ENCODE results near the gene SRRM2.

SRRM2 gene

GRCh38 chr16:2771496-2772402 lies 19.3 kb downstream of the SRRM2 start:
- ChIA-PET POLR2A (interaction anchor here (0.9 to 1.1 kb wide), 2 partner anchors 19 to 96 kb away, joined by 3 read pairs; partner anchors contain the start of gene SRRM2), CTCF (no interaction called here)
- no peak for DNase-seq (ENCODE audit: extremely low spot score)
- TF ChIP-seq NFRKB (IDR thresholded peaks at IDR 0.05) (no peak), L3MBTL2 (conservative IDR thresholded peaks at IDR 0.05) (no peak)

- no peak for DNase-seq (ENCODE audit: extremely low spot score)
- ChIA-PET POLR2A (interaction anchor here (1.1 to 4.0 kb wide), 3 partner anchors 17 to 95 kb away, joined by 3 to 42 read pairs (median 3); partner anchors contain the start of gene SRRM2), CTCF (no interaction called here)
- no peak for TF ChIP-seq ARNT (IDR thresholded peaks at IDR 0.05)
- no peak for TF ChIP-seq SP1 (IDR thresholded peaks at IDR 0.05)
- no peak for TF ChIP-seq NFRKB (IDR thresholded peaks at IDR 0.05)
- no peak for TF ChIP-seq FOXA1 (IDR thresholded peaks at IDR 0.05)
- TF ChIP-seq ZNF384 (IDR thresholded peaks at IDR 0.05), result no peak
- TF ChIP-seq BHLHE40 (IDR thresholded peaks at IDR 0.05; ENCODE audit: borderline replicate concordance), result no peak
- TF ChIP-seq CTBP1 (IDR thresholded peaks at IDR 0.05; ENCODE audit: borderline replicate concordance), result no peak
- no peak for TF ChIP-seq TARDBP (IDR thresholded peaks at IDR 0.05)
- TF ChIP-seq SUZ12 (IDR thresholded peaks at IDR 0.05), result no peak
- no peak for TF ChIP-seq PKNOX1 (IDR thresholded peaks at IDR 0.05)
- TF ChIP-seq ELF4 (IDR thresholded peaks at IDR 0.05), result no peak
- no peak for TF ChIP-seq LEF1 (IDR thresholded peaks at IDR 0.05; ENCODE audit: borderline replicate concordance)
Observed at GRCh38 chr16:2773188-2773968, 20.9 kb downstream of the SRRM2 start.

GRCh38 chr16:2774161-2774891 lies 21.9 kb downstream of the SRRM2 start:
- ChIA-PET POLR2A (interaction anchor here (1.3 to 4.0 kb wide), 2 partner anchors 18 to 22 kb away, joined by 3 to 42 read pairs; partner anchors contain the start of gene SRRM2), CTCF (no interaction called here)
- no peak for DNase-seq (ENCODE audit: extremely low spot score)
- TF ChIP-seq PKNOX1 (IDR thresholded peaks at IDR 0.05) (no peak), LEF1 (IDR thresholded peaks at IDR 0.05; ENCODE audit: borderline replicate concordance) (no peak), FOXA1 (IDR thresholded peaks at IDR 0.05) (no peak), FOXK2 (IDR thresholded peaks at IDR 0.05) (no peak), ELF4 (IDR thresholded peaks at IDR 0.05) (no peak), L3MBTL2 (conservative IDR thresholded peaks at IDR 0.05) (no peak), ZNF384 (IDR thresholded peaks at IDR 0.05) (no peak), TARDBP (IDR thresholded peaks at IDR 0.05) (no peak), CTBP1 (IDR thresholded peaks at IDR 0.05; ENCODE audit: borderline replicate concordance) (no peak), NFRKB (IDR thresholded peaks at IDR 0.05) (no peak), BHLHE40 (IDR thresholded peaks at IDR 0.05; ENCODE audit: borderline replicate concordance) (no peak), FOXM1 (IDR thresholded peaks at IDR 0.05; ENCODE audit: borderline replicate concordance) (no peak), SUZ12 (IDR thresholded peaks at IDR 0.05) (no peak), ARNT (IDR thresholded peaks at IDR 0.05) (no peak), SP1 (IDR thresholded peaks at IDR 0.05) (no peak), HDGF (IDR thresholded peaks at IDR 0.05; ENCODE audit: borderline replicate concordance) (no peak)

- POLR2A ChIA-PET, result interaction anchor here (0.8 to 4.0 kb wide), 2 partner anchors 11 to 22 kb away, joined by 3 to 42 read pairs; partner anchors contain the start of gene SRRM2
- DNase-seq (ENCODE audit: extremely low spot score), result no peak
- CTCF ChIA-PET, result no interaction called here
- TF ChIP-seq CTBP1 (IDR thresholded peaks at IDR 0.05; ENCODE audit: borderline replicate concordance), result no peak
- no peak for TF ChIP-seq FOXK2 (IDR thresholded peaks at IDR 0.05)
- TF ChIP-seq FOXM1 (IDR thresholded peaks at IDR 0.05; ENCODE audit: borderline replicate concordance), result no peak
- TF ChIP-seq BHLHE40 (IDR thresholded peaks at IDR 0.05; ENCODE audit: borderline replicate concordance), result no peak
- TF ChIP-seq FOXA1 (IDR thresholded peaks at IDR 0.05), result no peak
- TF ChIP-seq NFRKB (IDR thresholded peaks at IDR 0.05), result no peak
- no peak for TF ChIP-seq ZNF384 (IDR thresholded peaks at IDR 0.05)
- TF ChIP-seq PKNOX1 (IDR thresholded peaks at IDR 0.05), result no peak
- no peak for TF ChIP-seq LEF1 (IDR thresholded peaks at IDR 0.05; ENCODE audit: borderline replicate concordance)
- TF ChIP-seq TARDBP (IDR thresholded peaks at IDR 0.05), result no peak
- TF ChIP-seq SUZ12 (IDR thresholded peaks at IDR 0.05), result no peak
- TF ChIP-seq ARNT (IDR thresholded peaks at IDR 0.05), result no peak
- no peak for TF ChIP-seq SP1 (IDR thresholded peaks at IDR 0.05)
- TF ChIP-seq HDGF (IDR thresholded peaks at IDR 0.05; ENCODE audit: borderline replicate concordance), result no peak
- TF ChIP-seq L3MBTL2 (conservative IDR thresholded peaks at IDR 0.05), result no peak
- no peak for TF ChIP-seq ELF4 (IDR thresholded peaks at IDR 0.05)
Observed at GRCh38 chr16:2775131-2775716, 22.8 kb downstream of the SRRM2 start.
